GM10847 (cell line): ENCODE results near the gene MAP4K4.

Experiments
- POLR2A ChIP-seq: IDR thresholded peaks from 2 replicates; pipeline ENCODE4 v1.6.1; 2011; ENCODE audit not compliant: insufficient read length; ENCODE audit errors: extremely low read depth

The MAP4K4 gene

GRCh38 chr2:101830555-101830954 is 133.0 kb downstream of the MAP4K4 start:
- TF ChIP-seq POLR2A: no peak

- no peak for TF ChIP-seq POLR2A
Measured at GRCh38 chr2:101831351-101831865, 133.9 kb downstream of the MAP4K4 start.

DNA sequence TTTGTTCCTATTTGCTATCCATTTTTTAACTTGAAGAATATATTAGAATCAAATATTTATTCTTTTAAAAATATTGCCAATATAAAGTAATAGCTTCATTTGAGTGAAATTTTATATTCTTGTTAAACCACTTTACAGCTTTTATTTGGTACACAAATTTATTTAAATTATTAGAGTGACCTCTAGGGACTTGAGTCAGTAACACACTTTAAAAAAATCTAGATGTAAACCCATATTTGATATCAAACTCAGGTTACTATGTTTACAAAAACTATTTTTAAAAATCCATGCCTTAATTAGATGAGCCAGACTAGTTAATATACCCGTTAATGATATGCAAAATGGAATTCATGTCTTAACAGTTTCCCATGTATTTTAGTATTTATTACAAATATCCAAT is 134.6 kb downstream of the MAP4K4 start:
- no peak for TF ChIP-seq POLR2A

DNA sequence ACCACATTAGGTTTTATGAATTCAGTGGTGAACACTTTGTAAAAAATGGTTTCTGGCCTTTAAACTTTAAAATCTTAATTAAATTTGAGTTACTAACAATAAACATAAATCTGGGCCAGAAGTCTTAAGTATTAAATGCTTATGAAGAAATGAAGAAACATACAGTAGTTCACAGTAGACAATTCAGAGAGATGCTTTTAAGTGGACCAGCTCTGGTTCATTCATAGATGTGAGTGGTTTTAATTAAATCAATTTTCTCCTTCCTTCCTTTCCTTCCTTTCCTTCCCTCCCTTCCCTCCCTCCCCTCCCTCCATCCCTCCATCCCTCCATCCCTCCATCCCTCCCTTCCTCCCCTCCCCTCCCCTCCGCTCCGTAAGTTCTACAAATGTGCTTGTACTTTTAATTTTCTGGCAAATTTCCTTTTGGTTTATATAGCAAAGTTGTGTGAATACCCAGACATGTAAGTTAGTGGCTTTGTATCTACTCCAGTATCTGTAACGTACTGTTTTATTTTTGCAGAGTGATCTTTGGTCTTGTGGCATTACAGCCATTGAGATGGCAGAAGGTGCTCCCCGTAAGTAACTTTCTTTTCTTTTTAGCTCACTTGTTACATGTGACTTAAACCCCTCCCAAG is 136.5 kb downstream of the MAP4K4 start:
- TF ChIP-seq POLR2A: no peak

DNA sequence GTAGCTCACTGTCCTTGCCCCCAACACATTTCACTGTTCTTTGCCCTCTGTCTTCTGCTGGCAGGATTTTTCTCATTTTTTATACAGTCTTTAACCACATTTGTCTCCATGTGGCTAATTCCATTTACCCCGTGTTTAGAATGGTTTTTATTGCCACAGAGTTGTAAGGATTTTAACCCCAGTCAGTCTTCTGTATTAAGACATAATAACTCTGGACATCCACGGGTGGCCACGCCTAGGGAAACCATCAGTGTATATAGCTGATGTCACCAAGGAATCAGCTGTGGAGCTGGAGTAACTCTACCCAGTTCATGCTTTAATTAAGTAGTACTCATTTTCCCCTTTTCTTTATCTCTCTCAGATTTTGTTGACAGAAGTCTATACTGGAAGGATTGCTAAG is 139.8 kb downstream of the MAP4K4 start:
- no peak for TF ChIP-seq POLR2A

- TF ChIP-seq POLR2A: no peak
Measured at GRCh38 chr2:101841679-101842327, 144.3 kb downstream of the MAP4K4 start.

DNA sequence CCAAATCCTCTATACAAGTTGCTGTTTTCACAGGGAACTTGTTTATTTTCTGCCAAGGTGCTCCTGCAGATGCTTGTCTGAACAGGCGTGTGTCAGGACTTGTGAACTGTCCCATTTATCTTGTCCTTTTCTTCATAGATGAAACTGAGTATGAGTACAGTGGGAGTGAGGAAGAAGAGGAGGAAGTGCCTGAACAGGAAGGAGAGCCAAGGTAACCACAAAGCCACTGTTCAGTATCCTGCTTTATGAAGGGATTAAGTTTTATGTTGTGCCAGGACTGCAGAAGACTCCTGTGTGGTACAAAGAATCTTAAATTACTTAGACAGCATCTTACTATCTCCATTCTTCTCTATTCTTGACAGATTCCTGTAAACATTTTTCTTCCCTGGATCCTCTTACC is 145.0 kb downstream of the MAP4K4 start:
- TF ChIP-seq POLR2A: no peak

- no peak for TF ChIP-seq POLR2A
Measured at GRCh38 chr2:101843048-101843447, 145.5 kb downstream of the MAP4K4 start.

DNA sequence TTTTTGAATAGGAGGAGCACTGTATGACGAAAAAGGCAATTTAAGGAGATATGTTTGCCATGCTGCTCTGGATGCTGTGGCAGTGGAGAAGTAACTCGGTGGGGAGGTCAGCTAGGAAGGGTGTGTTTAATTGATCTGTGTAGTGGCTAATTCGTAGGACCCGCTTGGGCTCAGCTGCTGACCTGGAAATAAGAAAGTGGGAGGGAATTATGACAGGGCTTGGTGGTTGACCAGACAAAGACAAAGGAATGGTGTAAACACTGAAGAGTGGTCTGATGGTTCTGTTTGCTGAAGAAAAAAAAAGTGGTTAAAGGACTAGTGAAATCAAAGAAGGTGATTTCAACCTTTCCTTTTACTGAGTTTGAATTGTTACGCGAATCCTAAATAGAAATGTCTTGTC is 146.0 kb downstream of the MAP4K4 start:
- TF ChIP-seq POLR2A: no peak

GRCh38 chr2:101844055-101844635 is 146.6 kb downstream of the MAP4K4 start:
- no peak for TF ChIP-seq POLR2A

- no peak for TF ChIP-seq POLR2A
Measured at GRCh38 chr2:101846973-101847372, 149.5 kb downstream of the MAP4K4 start.

DNA sequence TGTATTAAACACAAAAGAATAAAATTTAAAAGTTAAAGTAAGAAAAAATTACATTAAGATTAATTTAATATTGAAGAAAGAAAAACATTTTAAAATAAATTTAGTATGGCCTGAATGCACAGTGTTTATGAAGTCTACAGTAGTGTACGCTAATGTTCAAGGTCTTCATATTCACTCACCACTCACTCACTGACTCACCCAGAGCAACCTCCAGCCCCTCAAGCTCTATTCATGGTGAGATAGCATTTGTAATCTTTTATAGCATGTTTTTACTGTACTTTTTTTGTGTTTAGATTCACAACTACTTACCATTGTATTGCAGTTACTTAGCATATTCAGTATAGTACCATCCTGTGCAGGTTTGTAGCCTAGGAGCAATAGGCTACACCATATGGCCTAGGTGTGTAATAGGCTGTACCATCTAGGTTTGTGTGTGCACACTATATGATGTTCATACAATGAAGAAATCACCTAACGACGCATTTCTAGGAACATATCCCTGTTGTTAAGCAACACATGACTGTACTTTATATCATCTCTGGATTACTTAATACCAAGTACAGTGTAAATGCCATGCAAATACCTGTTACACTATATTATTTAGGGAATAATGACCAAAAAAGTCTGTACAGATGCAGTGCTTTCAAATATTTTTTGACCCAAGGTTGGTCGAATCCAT is 150.3 kb downstream of the MAP4K4 start:
- no peak for TF ChIP-seq POLR2A

- TF ChIP-seq POLR2A: no peak
Measured at GRCh38 chr2:101848769-101849410, 151.4 kb downstream of the MAP4K4 start.

DNA sequence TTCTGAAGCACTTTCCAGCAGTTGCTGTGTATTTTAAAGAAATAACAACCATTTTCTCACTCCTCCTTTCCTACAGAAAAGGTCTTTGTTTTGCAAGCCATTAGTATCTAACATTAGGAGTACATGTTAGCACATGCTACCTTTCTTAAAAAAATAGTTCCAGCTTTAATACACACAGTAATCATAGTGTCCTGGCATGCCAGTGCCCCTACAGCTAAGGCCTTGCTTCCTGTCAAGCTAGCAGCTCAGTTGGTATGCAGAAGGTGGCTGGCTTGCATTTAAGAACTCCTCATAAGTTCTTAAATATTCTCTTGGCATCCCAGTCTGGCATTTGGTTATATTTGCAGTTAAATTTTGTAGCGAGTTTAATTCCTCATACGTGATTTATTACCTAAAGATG is 152.9 kb downstream of the MAP4K4 start:
- no peak for TF ChIP-seq POLR2A

- no peak for TF ChIP-seq POLR2A
Measured at GRCh38 chr2:101850991-101851390, 153.5 kb downstream of the MAP4K4 start.

DNA sequence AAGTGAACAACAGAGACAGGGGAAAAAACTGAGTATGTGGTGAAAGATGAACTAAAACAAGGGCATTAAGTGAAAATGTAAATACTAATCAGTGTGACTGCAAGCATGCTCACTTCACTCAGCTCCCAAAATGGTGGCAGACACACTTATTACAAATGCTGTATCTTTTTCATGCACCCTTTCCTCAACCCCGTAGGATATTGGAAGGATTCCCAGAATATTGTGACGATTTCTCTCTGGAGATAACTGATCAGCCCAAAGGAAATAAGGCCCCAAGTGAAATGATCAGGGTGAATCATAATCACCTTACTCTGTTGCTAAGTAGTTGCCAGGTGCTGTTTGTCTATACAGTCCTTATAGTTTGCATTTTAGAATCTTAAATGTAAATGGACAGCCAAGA is 155.3 kb downstream of the MAP4K4 start:
- no peak for TF ChIP-seq POLR2A

DNA sequence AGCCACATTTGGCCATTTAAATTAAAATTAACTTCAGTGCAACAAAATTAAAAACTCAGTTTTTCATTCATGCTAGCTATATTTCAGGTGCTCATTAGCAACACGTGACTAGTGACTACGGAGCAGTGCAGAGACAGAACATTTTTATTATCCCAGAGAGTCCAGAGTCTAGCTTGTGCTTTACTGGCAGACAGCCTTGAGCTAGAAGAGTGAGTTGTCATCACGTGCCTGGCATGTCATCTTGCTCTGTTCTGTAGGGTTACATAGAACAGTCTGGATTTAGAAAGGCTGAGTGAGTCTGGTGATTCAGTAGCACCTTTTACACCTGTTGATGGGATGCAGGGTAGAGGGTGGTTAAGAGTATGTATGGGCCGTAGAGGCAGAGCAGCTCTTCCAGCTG is 157.4 kb downstream of the MAP4K4 start:
- no peak for TF ChIP-seq POLR2A
